GM19324 (cell line): ENCODE results near the gene TMEM184B.

Experiments used
- ATAC-seq: cut with Tn5 transposase; IDR thresholded peaks from one replicate; pipeline ENCODE4 v1.9.1; 2021; ENCODE audit warnings: mild to moderate bottlenecking, moderate library complexity; ENCODE audit not compliant: unreplicated experiment, low FRiP score

Gene TMEM184B

GRCh38 chr22:38308791-38309498, 36.1 kb upstream of the TMEM184B start:
- no peak for ATAC-seq

GRCh38 chr22:38305471-38306448, 33.0 kb upstream of the TMEM184B start:
- ATAC-seq, result no peak

- no peak for ATAC-seq
Measured at GRCh38 chr22:38304526-38304925, 31.7 kb upstream of the TMEM184B start.

- ATAC-seq, result no peak
Measured at GRCh38 chr22:38303974-38304373, 31.2 kb upstream of the TMEM184B start.

- ATAC-seq, result no peak
Measured at GRCh38 chr22:38302906-38303305, 30.1 kb upstream of the TMEM184B start.

- no peak for ATAC-seq
Measured at GRCh38 chr22:38300946-38301345, 28.1 kb upstream of the TMEM184B start.

GRCh38 chr22:38300197-38300945, 27.6 kb upstream of the TMEM184B start:
- ATAC-seq, result no peak

GRCh38 chr22:38299770-38300102, 26.9 kb upstream of the TMEM184B start:
- no peak for ATAC-seq

- ATAC-seq, result no peak
Measured at GRCh38 chr22:38298312-38299005, 25.6 kb upstream of the TMEM184B start.

- ATAC-seq, result no peak
Measured at GRCh38 chr22:38296372-38296771, 23.6 kb upstream of the TMEM184B start.

- no peak for ATAC-seq
Measured at GRCh38 chr22:38295863-38296262, 23.1 kb upstream of the TMEM184B start.

- no peak for ATAC-seq
Measured at GRCh38 chr22:38295339-38295738, 22.5 kb upstream of the TMEM184B start.

GRCh38 chr22:38294193-38294592, 21.4 kb upstream of the TMEM184B start:
- ATAC-seq, result no peak

- ATAC-seq, result no peak
Measured at GRCh38 chr22:38292694-38293093, 19.9 kb upstream of the TMEM184B start.

GRCh38 chr22:38291201-38291777, 18.5 kb upstream of the TMEM184B start:
- ATAC-seq, result no peak

- ATAC-seq, result no peak
Measured at GRCh38 chr22:38290347-38290746, 17.5 kb upstream of the TMEM184B start.

- no peak for ATAC-seq
Measured at GRCh38 chr22:38289583-38290082, 16.8 kb upstream of the TMEM184B start.

GRCh38 chr22:38286915-38287669, 14.3 kb upstream of the TMEM184B start:
- no peak for ATAC-seq

GRCh38 chr22:38285018-38285417, 12.2 kb upstream of the TMEM184B start:
- no peak for ATAC-seq
